ENCODE results near the gene IL18RAP.

- no peak for TF ChIP-seq POLR2AphosphoS5 (IDR thresholded peaks at IDR 0.05; ENCODE audit: insufficient read depth, low read depth, low read length)
- TF ChIP-seq CTCF (IDR thresholded peaks at IDR 0.05; ENCODE audit: extremely low read depth in 1 of 2, insufficient read depth in 1 of 2, low read depth in 1 of 2, low read length in 2 of 2) = no peak
- TF ChIP-seq EZH2 (IDR thresholded peaks at IDR 0.05; ENCODE audit: borderline replicate concordance, low read depth, low read length, severe bottlenecking) = no peak
- TF ChIP-seq GATA2 (IDR thresholded peaks at IDR 0.05; ENCODE audit: insufficient read depth, insufficient read length, low read depth, low read length) = no peak
- TF ChIP-seq POLR2A (IDR thresholded peaks at IDR 0.05; ENCODE audit: low read depth, low read length) = no peak
These were observed 39.2 kb upstream of the IL18RAP start for GRCh38 chr2:102383722-102384121.

Data from endothelial cell of umbilical vein (primary cell).